Ascending aorta (tissue), 2 donors: ENCODE data around the gene CFAP70. TPM values are rescaled to one million over a fixed set of nuclear protein-coding genes. Genes with fewer than 3 reads are reported as not detected.
"Not testable (repeated sequence)": the region's sequence is repeated elsewhere in the genome, so short reads cannot be mapped to it uniquely, and the experiment has no call there.

Experiments used
- DNase-seq, 2 donors: peaks; one replicate each; pipeline ENCODE4 v3.0.0-alpha.2; 2019; ENCODE audit warnings: low spot score in 2 of 2
- H3K27ac ChIP-seq, 2 donors: fragments of 200-600 bp; sonication (generic); one replicate each; pipeline ENCODE4 v1.5.1; 2016 to 2017; ENCODE audit warnings: mild to moderate bottlenecking in 1 of 2
- H3K27me3 ChIP-seq: fragments of 200-600 bp; sonication (generic); one replicate; pipeline ENCODE4 v1.5.1; 2017
- H3K36me3 ChIP-seq, 2 donors: fragments of 200-600 bp; sonication (generic); one replicate each; pipeline ENCODE4 v1.5.1; 2016
- H3K4me1 ChIP-seq, 2 donors: fragments of 200-600 bp; sonication (generic); one replicate each; pipeline ENCODE4 v1.5.1; 2016 to 2017; ENCODE audit warnings: mild to moderate bottlenecking in 1 of 2
- H3K4me3 ChIP-seq, 2 donors: fragments of 200-600 bp; sonication (generic); one replicate each; pipeline ENCODE4 v1.5.1; 2016 to 2017; ENCODE audit warnings: mild to moderate bottlenecking in 1 of 2
- H3K9me3 ChIP-seq, 2 donors: fragments of 200-600 bp; sonication (generic); one replicate each; pipeline ENCODE4 v1.5.1; 2016
- intact Hi-C: fragments of 100-400 bp; cut with DNase I; formaldehyde crosslinking; loops from one replicate; pipeline ENCODE4 v1.15.1; 2023
- total RNA-seq: library from RNA; depleted of rRNA; stranded (reverse); fragments of >200 nt; gene quantifications from one replicate; pipeline ENCODE4 v1.1.0, GENCODE V29; 2016
- TF ChIP-seq, protein P1 (sequence below), 3 experiments: fragments of 200-600 bp in 2 of 3; fragments of 450-650 bp in 1 of 3; sonication (generic) in 2 of 3; IDR thresholded peaks; one replicate each; pipeline ENCODE4 v1.5.1; 2016 to 2019; ENCODE audit warnings: antibody characterized with exemption in 3 of 3, mild to moderate bottlenecking in 1 of 3, moderate library complexity in 1 of 3

Gene CFAP70
- total RNA-seq, 1 donor from 2014 or later, result not detected

DNA sequence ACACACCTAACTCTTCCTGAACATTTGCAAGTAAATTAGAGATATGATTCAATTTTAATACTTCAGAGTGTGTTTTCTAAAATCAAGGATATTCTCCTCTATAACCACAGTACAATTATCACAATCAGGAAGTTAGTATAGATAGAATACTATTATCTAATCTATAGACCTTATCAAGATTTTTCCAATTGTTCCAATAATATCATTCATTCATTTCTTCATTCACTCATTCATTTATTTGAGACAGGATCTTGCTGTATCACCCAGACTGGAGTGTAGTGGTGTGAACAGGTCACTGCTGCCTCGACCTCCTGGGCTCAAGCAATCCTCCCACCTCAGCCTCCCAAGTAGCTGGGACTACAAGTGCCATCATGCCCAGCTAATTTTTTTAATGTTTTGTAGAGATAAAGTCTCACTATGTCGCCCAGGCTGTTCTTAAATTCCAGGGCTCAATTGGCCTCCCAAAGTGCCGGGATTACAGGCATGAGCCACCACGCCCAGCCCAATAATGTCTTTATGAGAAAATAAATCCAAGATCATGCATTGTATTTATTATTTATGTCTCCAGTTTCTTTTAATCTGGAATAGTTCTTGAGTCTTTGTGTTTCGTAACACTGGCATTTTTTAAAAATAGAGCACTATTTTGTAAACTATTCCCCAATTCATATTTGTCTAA, 95.6 kb downstream of the CFAP70 start:
- Histone ChIP-seq H3K27ac (no peak overlapping the region), H3K36me3 (no peaks in the 10 kb centered on the region), H3K9me3 (no peaks in the 10 kb centered on the region), H3K27me3 (no peaks in the 10 kb centered on the region), H3K4me3 (no peak overlapping the region), H3K4me1 (no peaks in the 10 kb centered on the region)
- TF ChIP-seq, protein P1, sequence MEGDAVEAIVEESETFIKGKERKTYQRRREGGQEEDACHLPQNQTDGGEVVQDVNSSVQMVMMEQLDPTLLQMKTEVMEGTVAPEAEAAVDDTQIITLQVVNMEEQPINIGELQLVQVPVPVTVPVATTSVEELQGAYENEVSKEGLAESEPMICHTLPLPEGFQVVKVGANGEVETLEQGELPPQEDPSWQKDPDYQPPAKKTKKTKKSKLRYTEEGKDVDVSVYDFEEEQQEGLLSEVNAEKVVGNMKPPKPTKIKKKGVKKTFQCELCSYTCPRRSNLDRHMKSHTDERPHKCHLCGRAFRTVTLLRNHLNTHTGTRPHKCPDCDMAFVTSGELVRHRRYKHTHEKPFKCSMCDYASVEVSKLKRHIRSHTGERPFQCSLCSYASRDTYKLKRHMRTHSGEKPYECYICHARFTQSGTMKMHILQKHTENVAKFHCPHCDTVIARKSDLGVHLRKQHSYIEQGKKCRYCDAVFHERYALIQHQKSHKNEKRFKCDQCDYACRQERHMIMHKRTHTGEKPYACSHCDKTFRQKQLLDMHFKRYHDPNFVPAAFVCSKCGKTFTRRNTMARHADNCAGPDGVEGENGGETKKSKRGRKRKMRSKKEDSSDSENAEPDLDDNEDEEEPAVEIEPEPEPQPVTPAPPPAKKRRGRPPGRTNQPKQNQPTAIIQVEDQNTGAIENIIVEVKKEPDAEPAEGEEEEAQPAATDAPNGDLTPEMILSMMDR (IDR thresholded peaks at IDR 0.05), result no peak
- DNase-seq, result no peak
- intact Hi-C loops, result no loop called here

- TF ChIP-seq, protein P1 (IDR thresholded peaks at IDR 0.05), result no peak
- intact Hi-C loops, result no loop called here
- H3K9me3 ChIP-seq, result no peaks in the 10 kb centered on the region
- no peaks in the 10 kb centered on the region for H3K27me3 ChIP-seq
- H3K36me3 ChIP-seq, result no peaks in the 10 kb centered on the region
- no peaks in the 10 kb centered on the region for H3K4me1 ChIP-seq
- H3K27ac ChIP-seq, result no peak overlapping the region
- no peak overlapping the region for H3K4me3 ChIP-seq
- DNase-seq, result no peak
Measured at GRCh38 chr10:73262105-73262730, 96.4 kb downstream of the CFAP70 start.

DNA sequence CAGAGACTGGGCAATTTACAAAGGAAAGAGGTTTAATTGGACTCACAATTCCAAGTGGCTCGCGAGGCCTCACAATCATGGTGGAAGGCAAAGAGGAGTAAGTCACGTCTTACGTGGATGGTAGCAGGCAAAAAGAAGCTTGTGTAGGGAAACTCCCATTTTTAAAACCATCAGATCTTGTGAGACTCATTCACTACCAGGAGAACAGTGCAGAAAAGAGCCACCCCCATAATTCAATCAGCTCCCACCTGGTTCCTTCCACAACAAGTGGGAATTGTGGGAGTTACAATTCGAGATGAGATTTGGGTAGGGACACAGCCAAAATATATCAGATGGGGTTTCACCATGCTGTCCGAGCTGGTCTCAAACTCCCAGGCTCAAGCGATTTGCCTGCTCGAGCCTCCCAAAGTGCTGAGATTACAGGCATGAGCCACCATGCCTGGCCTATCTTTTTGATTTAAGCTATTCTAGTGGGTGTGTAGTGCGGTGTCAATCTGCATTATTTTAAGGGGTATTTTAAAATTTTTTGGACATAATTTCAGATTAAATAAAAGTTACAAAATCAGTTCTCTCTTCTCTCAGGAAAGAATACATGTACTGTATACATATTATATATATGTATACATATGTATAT, 97.2 kb downstream of the CFAP70 start:
- Histone ChIP-seq H3K27me3 (no peaks in the 10 kb centered on the region), H3K9me3 (no peaks in the 10 kb centered on the region), H3K4me1 (no peaks in the 10 kb centered on the region), H3K36me3 (no peaks in the 10 kb centered on the region), H3K4me3 (no peak overlapping the region), H3K27ac (no peak overlapping the region)
- TF ChIP-seq, protein P1 (IDR thresholded peaks at IDR 0.05), result no peak
- intact Hi-C loops, result no loop called here
- no peak for DNase-seq

DNA sequence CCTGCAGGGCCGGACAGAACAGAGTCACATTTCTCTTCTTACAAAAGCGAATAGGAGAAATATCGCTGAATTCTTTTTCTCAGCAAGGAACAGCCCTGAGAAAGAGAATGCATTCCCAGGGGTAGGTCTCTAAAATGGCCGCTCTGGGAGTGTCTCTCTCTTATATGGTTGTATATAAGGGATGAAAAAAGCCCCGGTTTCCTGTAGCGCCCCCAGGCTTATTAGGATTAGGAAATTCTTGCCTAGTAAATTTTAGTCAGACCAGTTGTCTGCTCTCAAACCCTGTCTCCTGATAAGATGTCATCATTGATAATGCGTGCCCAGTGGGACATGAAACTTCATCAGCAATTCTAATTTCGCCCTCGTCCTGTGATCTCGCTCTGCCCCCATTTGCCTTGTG, 100.1 kb downstream of the CFAP70 start:
- H3K4me1 ChIP-seq, intact Hi-C loops: not testable (repeated sequence)

GRCh38 chr10:73253225-73253555, 105.5 kb downstream of the CFAP70 start:
- Histone ChIP-seq H3K36me3 (peaks cover 0 to 11% of the 10 kb centered on the region in 2 donors), H3K4me3 (peak overlapping the region; percentile 74 to 89), H3K4me1 (peaks cover 7 to 15% of the 10 kb centered on the region in 2 donors), H3K27me3 (no peaks in the 10 kb centered on the region), H3K9me3 (no peaks in the 10 kb centered on the region), H3K27ac (peak overlapping the region; percentile 91 to 92)
- TF ChIP-seq, protein P1 (IDR thresholded peaks at IDR 0.05), result no peak
- intact Hi-C loops, result loop anchor here (2.0 to 5.0 kb wide), 2 partner anchors 156 to 244 kb away; partner anchors contain the start of genes P4HA1 and PPP3CB
- DNase-seq, result no peak

More for the DNA sequence above, 100.1 kb downstream of the CFAP70 start:
- DNase-seq, H3K4me3 ChIP-seq, H3K27me3 ChIP-seq, H3K27ac ChIP-seq, H3K9me3 ChIP-seq, H3K36me3 ChIP-seq: not testable (repeated sequence)
